Measurements from ENCODE around the gene SLC25A15. TPM values are rescaled to one million over a fixed set of nuclear protein-coding genes. Genes with fewer than 3 reads are reported as not detected.
"Not testable (repeated sequence)": the region's sequence is repeated elsewhere in the genome, so short reads cannot be mapped to it uniquely, and the experiment has no call there.

Gene SLC25A15
- polyA plus RNA-seq, 1 donor, result 14.0 TPM

DNA sequence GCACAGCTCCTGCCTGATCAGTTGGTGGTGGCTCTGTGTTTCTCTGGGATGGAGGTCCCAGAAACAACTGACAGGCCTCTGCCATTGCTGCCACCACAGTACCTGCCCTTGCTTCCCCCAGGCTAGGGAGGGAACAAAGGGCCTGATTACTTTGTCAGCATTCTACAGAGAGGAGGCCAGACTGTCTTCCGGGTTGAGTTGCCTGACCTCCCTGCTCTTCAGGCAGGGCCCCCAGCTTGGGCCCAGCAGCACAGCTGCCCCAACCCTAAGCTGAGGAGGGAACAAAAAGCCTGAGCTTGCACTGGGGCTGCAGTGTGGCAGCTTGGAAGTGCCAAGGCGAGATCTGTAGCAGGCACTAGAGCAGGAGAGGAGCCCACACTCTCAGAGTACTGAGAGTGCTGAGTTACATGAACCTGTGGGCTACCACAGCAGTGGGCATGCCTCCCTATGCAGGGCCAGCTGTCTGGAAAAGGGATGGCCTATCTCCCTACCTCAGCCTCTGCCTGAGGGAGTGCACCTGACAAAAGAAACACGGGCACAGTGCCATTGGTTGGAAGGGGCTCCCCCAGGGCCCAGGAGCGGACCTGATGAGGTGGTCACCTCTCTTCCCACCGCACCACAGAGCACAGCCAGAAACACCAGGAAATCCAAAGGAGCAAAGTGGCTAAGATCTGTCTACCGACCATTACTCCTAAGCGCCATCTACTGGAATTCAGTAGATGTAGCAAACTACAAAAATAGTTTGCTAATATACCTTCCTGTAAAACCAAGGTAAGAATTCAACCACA, 24.4 kb downstream of the SLC25A15 start:
- DNase-seq (ENCODE audit: low read depth), result no peak

GRCh38 chr13:40814803-40815202, 25.4 kb downstream of the SLC25A15 start:
- DNase-seq (ENCODE audit: low read depth), result no peak

- DNase-seq (ENCODE audit: low read depth), result no peak
Measured at GRCh38 chr13:40818926-40819325, 29.5 kb downstream of the SLC25A15 start.

DNA sequence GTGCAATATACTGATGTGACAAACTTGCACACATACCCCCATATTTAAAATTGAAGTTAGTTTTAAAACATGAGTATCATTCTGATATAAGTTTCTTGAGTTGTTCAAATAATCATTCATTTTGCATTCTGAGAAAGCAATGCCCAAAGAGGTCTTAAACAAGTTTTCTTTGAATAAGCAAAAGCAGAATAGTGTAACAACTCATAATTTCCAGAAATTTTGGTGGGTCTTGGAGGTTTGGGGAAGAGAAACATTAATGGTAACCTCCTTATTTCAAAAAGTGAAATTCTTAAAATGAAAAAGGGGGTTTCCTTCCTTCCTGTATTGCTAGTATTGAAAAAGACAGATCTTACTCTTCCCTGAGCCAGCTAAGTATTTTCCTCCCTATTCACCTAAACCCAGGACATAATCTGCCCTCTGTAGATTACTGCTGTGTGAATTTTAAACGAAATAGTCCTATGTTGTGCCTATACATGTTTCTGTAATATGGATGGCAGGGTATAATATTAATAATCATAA, 30.4 kb downstream of the SLC25A15 start:
- no peak for DNase-seq (ENCODE audit: low read depth)

GRCh38 chr13:40839725-40840124, 50.3 kb downstream of the SLC25A15 start:
- DNase-seq (ENCODE audit: low read depth), result not testable (repeated sequence)

DNA sequence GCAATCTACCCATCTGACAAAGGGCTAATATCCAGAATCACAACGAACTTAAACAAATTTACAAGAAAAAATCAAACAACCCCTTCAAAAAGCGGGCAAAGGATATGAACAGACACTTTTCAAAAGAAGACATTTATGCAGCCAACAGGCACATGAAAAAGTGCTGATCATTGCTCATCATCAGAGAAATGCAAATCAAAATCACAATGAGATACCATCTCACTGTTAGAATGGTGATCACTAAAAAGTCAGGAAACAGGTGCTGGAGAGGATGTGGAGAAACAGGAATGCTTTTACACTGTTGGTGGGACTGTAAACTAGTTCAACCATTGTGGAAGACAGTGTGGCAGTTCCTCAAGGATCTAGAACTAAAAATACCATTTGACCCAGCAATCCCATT, 51.5 kb downstream of the SLC25A15 start:
- not testable (repeated sequence) for DNase-seq (ENCODE audit: low read depth)

Other genes with a start within 250 kb of the SLC25A15 start
- 10.2 TPM for gene FOXO1, start 123.0 kb upstream of the SLC25A15 start, polyA plus RNA-seq (ENCODE audit: insufficient read length)
- gene MRPS31, start 18.4 kb upstream of the SLC25A15 start, polyA plus RNA-seq (ENCODE audit: insufficient read length), result 27.5 TPM
- 28.9 TPM for gene ELF1, start 229.7 kb downstream of the SLC25A15 start, polyA plus RNA-seq (ENCODE audit: insufficient read length)